Stimulated activated CD4-positive, alpha-beta T cell treated with anti-CD3 and anti-CD28 coated beads, Interleukin-12 subunit alpha, Interleukin-12 subunit beta, amount 100 ng/mL, for 48 hours (primary cell): ENCODE results near the gene HSPA4.
"Not testable (repeated sequence)": the region's sequence is repeated elsewhere in the genome, so short reads cannot be mapped to it uniquely, and the experiment has no call there.

ENCODE experiments used
- DNase-seq, 3 donors: peaks; one replicate each; pipeline ENCODE4 v3.0.0-alpha.2; 2020; ENCODE audit warnings: low read depth in 2 of 3, low spot score in 1 of 3

The HSPA4 gene

DNA sequence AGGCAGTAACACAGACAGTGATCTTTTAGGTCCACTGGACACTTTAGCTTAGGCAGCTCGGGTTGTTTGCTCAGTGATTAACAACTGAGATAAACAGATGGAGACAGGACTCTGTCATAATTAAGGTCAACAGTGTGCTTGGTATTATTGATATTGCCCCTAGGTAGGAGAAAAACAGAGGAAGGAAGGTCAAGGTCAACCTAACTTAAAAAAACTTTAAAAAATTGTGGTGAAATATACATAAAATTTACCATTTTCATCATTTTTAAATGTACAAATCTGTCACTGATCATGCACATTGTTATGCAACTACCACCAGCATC, 2.1 kb upstream of the HSPA4 start:
- no peak for DNase-seq

DNA sequence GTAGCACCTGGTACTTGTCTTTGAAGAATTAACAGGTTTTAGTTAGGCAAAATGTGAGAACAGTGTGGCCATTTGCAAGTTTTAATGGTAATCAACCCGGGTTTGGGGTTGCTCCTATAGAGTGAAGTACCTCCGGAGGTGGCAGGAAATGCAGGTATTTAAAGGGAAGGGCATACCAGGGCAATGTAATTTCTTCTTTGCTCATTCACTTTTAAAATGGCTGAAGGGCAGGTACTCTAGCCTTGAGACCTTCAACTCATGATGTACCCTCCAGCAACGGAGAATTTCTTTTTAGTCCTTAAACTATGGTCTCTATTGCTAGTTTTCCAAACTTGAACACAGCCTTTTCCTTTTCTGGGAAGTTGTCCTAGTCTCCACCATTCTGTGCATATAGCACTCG, 1.3 kb upstream of the HSPA4 start:
- no peak for DNase-seq

DNA sequence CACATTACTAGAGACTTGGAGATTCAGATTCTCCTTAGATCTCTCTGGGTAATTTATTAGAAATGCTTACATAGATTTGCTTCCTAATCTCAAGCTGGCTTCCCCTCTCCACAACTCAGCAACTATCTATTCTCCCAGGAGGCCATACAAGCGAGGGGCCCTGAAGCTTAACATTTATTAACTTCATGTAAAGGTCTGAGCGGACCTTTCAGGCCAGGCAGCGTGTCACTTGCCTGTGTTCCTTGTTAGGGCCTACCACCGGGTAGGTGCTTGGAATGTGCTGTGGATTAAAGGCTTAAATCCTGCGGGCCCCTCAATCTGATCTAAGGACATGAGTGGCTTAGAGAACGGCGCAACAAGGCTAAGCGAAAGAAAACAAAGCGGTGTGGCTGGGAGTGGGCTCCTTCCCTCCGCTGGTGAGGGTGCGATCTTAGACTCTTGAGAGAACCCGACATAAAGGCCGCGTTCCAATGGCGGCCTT, 712 bp upstream of the HSPA4 start:
- DNase-seq = no peak

DNA sequence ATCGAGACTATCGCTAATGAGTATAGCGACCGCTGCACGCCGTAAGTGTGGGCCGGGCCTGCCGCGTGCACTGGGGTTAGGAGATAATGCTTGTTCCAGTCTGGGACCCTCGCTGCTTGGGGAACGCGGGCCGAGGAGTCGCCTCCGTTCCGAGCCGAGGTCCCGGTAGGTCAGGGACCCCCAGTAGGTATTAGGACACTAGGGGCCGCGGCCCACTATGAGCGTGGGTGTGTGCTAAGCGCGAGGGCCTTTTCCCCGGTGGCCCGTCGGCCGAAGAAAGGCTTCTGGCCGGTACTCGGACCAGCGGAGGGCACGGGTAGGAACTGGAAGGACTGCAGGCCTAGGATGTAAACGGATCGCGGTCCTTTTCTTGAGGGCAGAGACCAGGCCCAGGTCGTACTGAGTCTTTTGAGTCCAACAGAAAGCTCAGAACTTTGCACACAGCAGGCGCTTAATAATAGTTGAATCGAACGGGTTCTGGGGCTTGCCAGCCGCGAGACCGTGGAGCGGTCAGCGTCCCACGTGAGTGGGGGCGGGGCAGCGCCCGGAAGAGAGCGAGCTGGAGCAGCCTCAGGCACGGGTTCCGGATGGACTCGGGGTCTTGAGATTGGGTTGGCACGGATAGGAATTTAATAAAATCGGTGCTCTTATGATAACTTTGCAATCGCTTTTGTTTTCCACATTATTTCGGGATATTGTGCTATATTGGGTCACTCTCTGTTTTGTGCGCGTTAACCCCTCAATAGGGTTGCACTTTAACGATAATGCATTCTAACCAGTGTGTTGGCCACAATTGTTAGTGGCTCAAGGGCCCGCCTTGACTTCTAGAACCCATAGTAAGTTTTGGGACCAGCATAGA, 733 bp downstream of the HSPA4 start:
- peak; percentile 42 to 61 (median 48) for DNase-seq

DNA sequence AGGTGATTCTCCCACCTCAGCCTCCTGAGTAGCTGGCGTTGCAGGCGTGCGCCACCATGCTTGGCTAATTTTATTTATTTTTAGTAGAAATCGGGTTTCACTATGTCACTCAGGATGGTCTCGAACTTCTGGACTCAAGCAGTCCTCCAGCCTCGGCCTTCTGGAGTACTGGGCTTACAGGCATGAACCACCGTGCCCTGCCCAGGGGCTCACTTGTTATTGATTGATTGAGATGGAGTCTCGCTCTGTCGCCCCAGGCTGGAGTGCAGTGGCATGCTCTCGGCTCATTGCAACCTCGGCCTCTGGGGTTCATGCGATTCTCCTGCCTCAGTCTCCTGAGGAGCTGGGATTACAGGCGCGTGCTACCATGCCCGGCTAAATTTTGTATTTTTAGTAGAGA, 1.6 kb downstream of the HSPA4 start:
- DNase-seq = no peak

DNA sequence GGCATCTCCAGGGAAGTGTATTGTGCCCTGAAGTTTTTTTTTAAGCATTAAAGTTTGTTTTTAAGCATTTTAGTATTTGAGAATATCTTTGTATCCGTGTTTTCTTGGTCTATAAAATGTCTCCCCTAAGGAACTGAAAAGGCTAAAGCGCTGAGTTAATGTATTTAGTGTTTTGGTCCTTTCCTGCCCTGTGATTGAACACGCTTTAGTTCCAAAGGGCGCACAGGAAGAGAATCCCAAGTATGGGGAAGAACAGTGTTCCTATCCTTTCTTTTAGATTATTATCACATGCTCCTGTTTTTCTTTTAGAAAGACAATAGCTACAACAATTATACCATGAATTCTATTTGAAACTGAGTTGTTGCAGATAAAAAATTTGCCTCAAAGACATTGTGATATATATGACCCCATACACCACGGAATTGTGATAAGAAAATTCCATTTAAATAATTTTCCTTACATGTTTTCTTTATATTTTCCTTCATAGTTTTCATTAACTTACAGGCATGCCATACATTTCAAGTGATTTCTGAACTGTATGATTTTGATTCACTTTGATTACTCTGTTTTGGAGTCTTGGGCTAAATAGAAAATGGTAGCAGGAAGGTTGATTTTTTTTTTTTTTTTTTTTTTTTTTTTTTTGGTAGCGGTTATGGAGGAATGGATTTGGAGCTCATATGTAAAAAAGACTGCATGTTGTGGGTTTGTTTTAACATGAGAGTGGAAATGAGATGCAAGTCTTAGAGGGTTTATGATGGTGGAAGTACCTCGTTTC, 3.1 kb downstream of the HSPA4 start:
- no peak for DNase-seq

DNA sequence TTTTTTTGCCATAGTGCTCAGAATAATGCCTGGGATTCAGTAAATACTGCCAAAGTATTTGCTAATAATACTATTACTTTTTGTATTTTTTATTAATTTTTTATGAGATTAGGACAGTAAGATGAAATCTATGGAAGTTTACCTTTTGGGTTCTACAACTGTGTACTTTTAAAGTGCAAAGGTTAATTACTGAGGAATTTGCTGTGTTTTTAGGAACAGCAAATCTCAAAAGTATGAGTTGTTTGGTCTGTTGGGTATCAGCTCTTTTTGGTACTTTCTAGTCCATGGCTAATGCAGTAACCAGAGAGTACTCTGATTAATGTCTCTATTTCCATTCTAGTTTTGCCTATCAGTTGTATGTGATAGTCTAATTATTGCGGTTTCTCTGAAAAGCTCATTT, 5.1 kb downstream of the HSPA4 start:
- no peak for DNase-seq

DNA sequence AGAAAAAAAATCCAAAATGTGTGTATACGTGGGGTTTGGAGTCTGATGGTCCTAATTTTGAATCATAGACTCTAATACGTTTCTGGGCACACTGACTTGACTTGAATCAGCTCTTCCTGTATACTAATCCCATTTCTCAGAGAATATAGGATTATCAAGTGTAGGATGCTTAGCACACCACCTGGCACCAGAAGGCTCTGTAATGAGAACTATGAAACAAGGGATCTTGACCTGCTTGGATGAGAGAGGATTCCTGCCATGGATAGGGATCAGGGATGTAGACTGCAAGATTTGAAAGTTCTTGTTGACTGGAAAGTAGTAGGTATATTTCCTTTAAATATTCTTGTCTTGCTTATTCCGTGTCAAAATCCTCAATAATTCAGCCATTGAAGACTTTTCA, 7.8 kb downstream of the HSPA4 start:
- DNase-seq = no peak

DNA sequence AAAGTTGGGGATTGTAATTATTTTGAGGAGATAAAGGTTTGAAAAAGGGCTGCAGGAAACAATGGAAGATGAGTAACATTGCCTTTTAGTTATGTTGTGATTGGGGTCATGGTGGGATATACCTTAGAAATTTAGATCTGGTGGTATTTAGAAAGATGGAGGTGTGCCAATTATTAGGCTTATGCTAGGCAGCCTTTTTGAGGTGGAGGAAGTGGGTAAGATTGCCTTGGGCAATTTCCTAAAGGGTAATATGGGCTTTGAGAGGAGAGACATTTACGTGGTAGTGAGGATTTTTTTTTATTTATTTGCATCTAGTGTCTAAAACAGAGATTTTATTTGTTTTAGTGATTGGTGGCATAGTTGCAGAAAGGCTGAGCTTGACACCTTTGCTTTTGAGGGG, 10.5 kb downstream of the HSPA4 start:
- DNase-seq = no peak

DNA sequence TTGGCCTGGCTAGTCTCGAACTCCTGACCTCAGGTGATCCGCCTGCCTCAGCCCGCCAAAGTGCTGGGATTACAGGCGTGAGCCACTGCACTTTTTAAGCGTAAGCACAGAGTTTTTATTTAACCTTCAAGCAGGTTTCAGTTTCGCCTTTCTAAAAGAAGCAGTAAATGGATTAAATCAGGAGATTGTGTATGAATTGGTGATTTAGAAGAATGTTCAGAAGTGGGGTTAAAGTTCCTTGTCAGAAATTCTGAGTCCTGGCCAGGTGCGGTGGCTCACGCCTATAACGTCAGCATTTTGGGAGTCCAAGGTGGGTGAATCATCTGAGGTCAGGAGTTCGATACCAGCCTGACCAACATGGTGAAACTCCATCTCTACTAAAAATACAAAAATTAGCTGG, 12.2 kb downstream of the HSPA4 start:
- no peak for DNase-seq

DNA sequence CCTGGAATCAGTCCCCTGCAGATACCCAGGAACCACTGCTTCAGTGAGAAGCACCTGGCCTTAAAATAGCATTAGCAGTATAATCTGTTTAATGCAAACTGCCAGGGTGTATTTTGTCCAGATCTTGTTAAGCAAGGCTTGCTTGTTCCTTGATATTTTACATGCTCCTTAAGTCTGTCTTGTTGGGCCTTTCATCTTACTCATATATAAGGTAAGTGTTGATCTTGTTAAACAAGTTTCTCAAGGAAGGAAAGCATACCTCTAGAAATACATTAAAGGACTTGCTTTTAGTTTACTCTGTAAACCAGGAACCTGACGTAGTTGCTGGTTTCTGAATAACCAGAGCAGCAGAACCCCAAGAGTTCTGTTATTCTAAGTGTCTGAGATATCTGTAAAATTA, 13.7 kb downstream of the HSPA4 start:
- DNase-seq = no peak

DNA sequence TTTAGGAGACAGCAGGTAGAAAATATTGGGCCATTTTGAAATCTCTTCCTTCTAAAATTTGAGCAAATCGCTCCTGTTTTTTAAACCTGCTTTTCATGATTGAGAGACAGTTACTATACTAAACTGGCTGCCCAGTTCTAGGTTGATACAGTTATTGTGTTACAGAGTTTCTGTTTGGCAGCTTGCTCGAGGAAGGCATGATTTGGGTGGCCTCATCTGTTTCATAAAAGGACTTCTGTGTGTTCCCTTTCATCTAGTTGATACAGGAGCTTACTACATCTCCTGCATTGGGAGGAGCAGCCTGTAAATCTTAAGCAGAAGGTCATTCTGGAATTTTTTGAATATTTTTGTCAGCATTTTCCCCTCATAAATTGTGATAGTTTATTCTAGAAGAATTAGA, 14.2 kb downstream of the HSPA4 start:
- DNase-seq = no peak

DNA sequence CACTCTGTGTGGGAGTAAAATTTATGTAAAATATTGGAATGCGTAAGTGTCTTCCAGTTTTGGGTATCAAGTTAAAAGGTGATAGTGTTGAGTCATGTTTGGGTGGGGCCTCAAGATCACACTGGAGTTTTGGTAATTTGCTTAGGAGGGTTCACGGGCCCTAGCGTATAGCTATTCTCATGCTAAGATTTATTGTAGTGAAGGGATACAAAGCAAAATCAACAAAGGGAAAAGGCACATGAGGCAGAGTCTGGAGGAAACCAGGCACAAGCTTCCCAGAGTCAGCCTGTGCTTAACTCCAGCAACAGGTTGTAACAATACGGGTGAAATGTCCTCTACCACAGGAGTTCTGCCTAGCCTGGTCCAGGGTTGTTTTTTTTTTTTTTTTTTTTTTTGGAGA, 20.2 kb downstream of the HSPA4 start:
- DNase-seq = no peak

DNA sequence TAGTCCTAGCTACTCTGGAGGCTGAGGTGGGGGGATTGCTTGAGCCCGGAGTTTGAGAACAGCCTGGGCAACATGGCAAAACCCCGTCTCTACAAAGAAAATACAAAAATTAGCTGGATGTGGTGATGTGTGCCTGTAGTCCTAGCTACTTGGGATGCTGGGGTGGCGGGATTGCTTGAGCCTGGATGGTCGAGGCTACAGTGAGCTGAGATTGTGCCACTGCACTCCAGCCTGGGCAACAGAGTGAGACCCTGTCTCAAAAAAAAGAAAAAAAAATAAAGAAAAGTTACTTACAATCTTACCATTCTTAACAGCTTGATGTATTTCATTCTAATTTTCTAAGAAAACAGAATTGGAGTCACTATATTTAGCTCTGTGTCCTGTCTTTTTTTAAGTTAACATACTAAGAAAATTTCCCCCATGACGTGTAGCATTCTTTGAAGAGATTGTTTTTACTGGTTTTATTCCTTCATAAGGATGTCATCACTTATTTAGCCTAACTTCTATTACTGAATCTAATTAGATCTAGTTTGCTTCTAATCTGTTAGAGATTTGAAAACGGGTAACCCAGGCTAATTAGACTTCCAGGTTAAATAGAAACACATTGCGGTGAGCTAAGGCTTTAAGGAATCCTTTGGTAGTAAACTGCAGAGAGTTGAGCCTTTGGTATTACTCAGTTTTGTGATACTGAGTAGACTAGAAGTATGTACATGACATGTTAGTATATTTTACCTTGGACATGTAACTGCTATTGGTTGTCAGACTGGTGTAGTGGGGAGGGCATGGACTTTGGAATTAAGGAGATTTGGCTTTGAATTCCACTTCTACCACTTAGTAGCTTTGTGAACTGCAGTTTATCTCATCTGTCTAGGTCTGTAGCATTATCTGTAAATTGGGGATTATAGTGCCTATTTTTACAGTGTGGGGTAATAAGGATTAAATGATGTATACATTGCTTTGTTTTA, 24.0 kb downstream of the HSPA4 start:
- DNase-seq = no peak

DNA sequence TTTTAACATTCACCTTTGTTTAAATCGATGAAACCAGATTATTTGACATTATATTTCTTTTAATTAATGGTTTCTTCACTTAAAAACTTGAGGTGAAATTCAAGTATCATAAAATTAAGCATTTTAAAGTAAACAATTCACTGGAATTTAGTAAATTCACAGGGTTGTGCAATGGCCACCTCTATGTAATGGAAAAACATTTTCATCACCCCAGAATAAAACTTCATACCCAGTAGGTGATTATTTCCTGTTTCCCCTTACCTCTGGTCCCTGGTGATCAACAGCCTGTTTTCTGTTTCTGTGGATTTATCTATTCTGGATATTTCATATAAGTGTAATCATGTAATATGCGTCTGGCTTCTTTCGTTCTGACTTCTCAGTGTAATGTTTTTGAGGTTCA, 27.2 kb downstream of the HSPA4 start:
- DNase-seq = no peak

DNA sequence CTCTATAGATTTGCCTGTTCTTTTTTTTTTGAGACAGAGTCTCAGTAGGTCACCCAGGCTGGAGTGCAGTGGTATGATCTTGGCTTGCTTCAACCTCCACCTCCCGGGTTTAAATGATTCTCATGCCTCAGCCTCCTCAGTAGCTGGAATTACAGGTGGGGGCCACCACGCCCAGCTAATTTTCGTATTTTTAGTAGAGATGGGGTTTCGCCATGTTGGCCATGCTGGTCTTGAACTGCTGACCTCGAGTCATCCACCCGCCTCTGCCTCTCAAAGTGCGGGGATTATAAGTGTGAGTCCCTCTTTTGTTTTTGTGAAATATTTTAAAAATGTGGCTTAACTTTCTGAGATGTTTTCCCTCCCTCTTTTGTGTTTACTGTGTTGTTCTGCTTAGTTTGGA, 29.2 kb downstream of the HSPA4 start:
- DNase-seq = no peak

DNA sequence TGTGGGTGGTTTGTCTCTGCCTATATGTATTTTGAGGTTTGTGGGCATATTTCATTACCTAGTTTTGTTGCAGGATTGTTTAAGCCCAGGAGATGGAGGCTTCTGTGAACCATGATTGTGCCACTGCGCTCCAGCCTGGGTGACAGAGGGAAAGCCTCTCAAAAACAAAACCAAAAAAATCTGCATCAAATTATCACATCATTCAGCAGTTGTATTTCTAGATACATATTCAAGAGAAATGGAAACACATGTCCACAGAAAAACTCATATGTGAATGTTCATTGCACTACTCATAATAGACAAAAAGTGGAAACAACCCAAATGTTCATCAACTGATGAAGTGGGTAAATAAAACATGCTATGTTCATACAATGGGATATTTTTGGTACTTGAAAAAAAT, 29.9 kb downstream of the HSPA4 start:
- DNase-seq = no peak

DNA sequence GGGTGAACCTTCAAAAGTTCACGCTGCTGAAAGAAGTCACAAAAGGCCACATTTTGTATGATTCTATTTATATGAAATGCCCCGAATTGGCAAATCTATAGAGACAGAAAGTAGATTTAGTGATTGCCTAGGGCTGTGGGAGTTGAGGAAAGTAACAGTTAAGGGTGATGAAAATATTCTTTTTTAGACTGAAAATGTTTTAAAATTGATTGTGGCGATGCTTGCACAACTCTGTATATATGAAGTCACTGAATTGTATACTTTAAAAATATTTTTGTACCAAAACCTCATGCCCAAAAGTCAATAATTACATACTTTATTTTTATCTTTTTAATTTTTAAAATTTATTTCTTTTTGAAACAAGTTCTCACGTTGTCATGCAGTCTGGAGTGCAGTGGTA, 30.3 kb downstream of the HSPA4 start:
- DNase-seq = no peak

DNA sequence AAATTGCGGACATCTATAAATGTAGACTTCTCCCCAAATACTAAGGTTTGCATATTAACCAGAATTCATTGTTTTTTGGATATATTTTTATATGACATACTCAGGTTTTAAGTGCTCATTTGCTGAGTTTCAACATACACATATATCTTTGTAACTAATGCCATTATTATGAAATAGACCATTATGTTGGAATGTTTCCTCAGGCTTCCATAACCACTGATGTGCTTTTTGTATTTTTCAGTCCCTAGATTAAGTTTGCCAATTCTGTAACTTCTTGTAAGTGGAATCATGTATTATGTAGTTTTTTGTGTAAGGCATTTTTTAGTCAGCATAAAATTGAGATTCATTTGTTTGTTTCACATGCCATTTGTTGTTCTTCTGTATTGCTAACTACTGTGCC, 32.1 kb downstream of the HSPA4 start:
- no peak for DNase-seq

DNA sequence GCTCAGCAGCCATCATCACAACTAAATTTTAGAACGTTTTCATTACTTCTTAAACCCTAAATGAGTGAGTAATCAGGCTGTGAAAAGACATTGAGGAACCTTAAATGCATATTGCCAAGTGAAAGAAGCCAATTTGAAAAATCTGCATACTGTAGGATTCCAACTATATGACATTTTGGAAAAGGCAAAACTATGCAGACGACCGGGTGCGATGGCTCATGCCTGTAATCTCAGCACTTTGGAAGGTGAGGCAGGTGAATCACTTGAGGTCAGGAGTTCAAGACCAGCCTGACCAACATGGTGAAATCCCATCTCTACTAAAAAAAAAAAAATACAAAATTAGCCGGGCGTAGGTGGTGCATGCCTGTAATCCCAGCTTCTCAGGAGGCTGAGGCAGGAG, 33.4 kb downstream of the HSPA4 start:
- DNase-seq = not testable (repeated sequence)

DNA sequence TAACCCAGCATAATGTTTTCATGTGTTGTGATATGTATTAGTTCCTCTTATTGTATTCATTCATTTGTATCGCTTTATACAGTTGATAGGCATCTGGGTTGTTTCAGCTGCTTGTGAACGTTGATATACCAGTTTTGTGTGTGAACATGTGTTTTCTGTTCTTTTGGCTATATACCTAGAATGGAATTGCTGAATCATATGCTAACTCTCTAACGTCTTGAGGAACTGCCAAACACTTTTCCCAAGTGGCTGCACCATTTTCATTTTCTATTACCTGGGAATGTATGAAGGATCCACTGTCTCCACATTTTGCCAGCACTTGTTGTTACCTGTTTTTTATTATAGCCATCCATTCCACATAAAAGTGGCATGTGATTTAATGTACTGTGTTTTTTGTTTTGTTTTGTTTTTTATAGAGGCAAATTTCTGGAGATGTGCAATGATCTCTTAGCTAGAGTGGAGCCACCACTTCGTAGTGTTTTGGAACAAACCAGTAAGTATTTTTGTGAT, 34.6 kb downstream of the HSPA4 start:
- no peak for DNase-seq
